ENCODE data around the gene ATG9A.

- TF ChIP-seq CTCF (IDR thresholded peaks at IDR 0.05; ENCODE audit: poor library complexity): no peak
- TF ChIP-seq EZH2 (IDR thresholded peaks at IDR 0.05; ENCODE audit: borderline replicate concordance): no peak
- TF ChIP-seq EZH2phosphoT487 (IDR thresholded peaks at IDR 0.05; ENCODE audit: low read depth, severe bottlenecking, unreplicated experiment): no peak
Measured at GRCh38 chr2:219198974-219199373, 30.5 kb downstream of the ATG9A start.
